K562 (cell line): Measurements from ENCODE around the gene BPTF. TPM values are rescaled to one million over a fixed set of nuclear protein-coding genes. Genes with fewer than 3 reads are reported as not detected.

Experiments used
- ATF1 ChIP-seq, 2 experiments: fragments of 450-650 bp in 1 of 2; IDR thresholded peaks; 2 replicates each; pipeline ENCODE4 v1.6.1; 2016; ENCODE audit warnings: missing compliant biosample characterization in 1 of 2, missing genetic modification characterization in 1 of 2
- BHLHE40 ChIP-seq: IDR thresholded peaks from 2 replicates; pipeline ENCODE4 v1.6.1; 2011; ENCODE audit warnings: low read length, improper control_type of control experiment
- CBX5 ChIP-seq: IDR thresholded peaks from 2 replicates; pipeline ENCODE4 v1.6.1; 2014; ENCODE audit warnings: low read depth, borderline replicate concordance
- E2F4 ChIP-seq: sonication (generic); formaldehyde crosslinking; IDR thresholded peaks from 2 replicates; pipeline ENCODE4 v1.8.0; 2022; ENCODE audit warnings: mild to moderate bottlenecking, low read depth, missing genetic modification reagents
- MEIS2 ChIP-seq: fragments of 450-650 bp; IDR thresholded peaks from 2 replicates; pipeline ENCODE4 v1.6.1; 2014; ENCODE audit warnings: mild to moderate bottlenecking; ENCODE audit not compliant: partially characterized antibody
- ZKSCAN1 ChIP-seq: fragments of 150-350 bp; IDR thresholded peaks from 2 replicates; pipeline ENCODE4 v1.6.1; 2016; ENCODE audit warnings: low read depth, low read length
- ZNF146 ChIP-seq: IDR thresholded peaks from one replicate; pipeline ENCODE4 v1.6.1; 2018; ENCODE audit warnings: missing compliant biosample characterization; ENCODE audit not compliant: unreplicated experiment
- polyA plus RNA-seq, 8 experiments: library from polyadenylated mRNA; depleted of rRNA in 4 of 8; stranded (reverse) in 5 of 8; unstranded in 3 of 8; fragments of >200 nt; fragmentation: Nextera tagmentation in 2 of 8; fragmentation: Illumina TruSeq in 1 of 8; extraction: Ambion mirVana in 2 of 8; extraction: Trizol in 1 of 8; gene quantifications; 2 replicates each; pipeline versions ENCODE4 v1.2.1 to v1.2.3, GENCODE V29; 2011 to 2014; ENCODE audit warnings: inconsistent platforms in 1 of 8, missing spikeins in 1 of 8
- total RNA-seq, 7 experiments: library from RNA; depleted of rRNA in 6 of 7; stranded (reverse); fragments of >200 nt in 6 of 7; fragmentation: Illumina TruSeq in 2 of 7; extraction: Trizol in 2 of 7; gene quantifications; 2 replicates each; pipeline versions ENCODE4 v1.2.1 to v1.2.3, GENCODE V29; 2011 to 2021; ENCODE audit warnings: low replicate concordance in 1 of 7
- TF ChIP-seq, protein P1 (sequence below), 3 experiments: fragments of 200-800 bp in 1 of 3; fragments of 250-450 bp in 1 of 3; fragments of 450-650 bp in 1 of 3; sonication (Bioruptor Pico) in 1 of 3; sonication (Bioruptor generic) in 1 of 3; formaldehyde crosslinking in 1 of 3; IDR thresholded peaks; 2 replicates each; pipeline versions ENCODE4 v1.6.1 to v1.8.0; 2016 to 2022; ENCODE audit warnings: mild to moderate bottlenecking in 2 of 3, missing genetic modification characterization in 2 of 3, missing compliant biosample characterization in 1 of 3, moderate library complexity in 1 of 3
- TF ChIP-seq, protein P2 (sequence below): fragments of 450-650 bp; formaldehyde crosslinking; conservative IDR thresholded peaks from 2 replicates; pipeline ENCODE4 v1.4.0; 2022; ENCODE audit warnings: mild to moderate bottlenecking, missing genetic modification characterization
- TF ChIP-seq, protein P3 (sequence below): fragments of 150-350 bp; IDR thresholded peaks from 2 replicates; pipeline ENCODE4 v1.6.1; 2014; ENCODE audit warnings: low read depth, mild to moderate bottlenecking, low read length, borderline replicate concordance
- TF ChIP-seq, protein P4 (sequence below): fragments of 250-450 bp; sonication (Bioruptor Pico); IDR thresholded peaks from 2 replicates; pipeline ENCODE4 v1.8.0; 2022; ENCODE audit warnings: inconsistent platforms

BPTF gene
- total and polyA plus RNA-seq, 9 of the 15 experiments (the other 6 are each of a cell fraction or from before 2014, with no cell fraction given): 12.5 to 52.1 (median 26.9) TPM

DNA sequence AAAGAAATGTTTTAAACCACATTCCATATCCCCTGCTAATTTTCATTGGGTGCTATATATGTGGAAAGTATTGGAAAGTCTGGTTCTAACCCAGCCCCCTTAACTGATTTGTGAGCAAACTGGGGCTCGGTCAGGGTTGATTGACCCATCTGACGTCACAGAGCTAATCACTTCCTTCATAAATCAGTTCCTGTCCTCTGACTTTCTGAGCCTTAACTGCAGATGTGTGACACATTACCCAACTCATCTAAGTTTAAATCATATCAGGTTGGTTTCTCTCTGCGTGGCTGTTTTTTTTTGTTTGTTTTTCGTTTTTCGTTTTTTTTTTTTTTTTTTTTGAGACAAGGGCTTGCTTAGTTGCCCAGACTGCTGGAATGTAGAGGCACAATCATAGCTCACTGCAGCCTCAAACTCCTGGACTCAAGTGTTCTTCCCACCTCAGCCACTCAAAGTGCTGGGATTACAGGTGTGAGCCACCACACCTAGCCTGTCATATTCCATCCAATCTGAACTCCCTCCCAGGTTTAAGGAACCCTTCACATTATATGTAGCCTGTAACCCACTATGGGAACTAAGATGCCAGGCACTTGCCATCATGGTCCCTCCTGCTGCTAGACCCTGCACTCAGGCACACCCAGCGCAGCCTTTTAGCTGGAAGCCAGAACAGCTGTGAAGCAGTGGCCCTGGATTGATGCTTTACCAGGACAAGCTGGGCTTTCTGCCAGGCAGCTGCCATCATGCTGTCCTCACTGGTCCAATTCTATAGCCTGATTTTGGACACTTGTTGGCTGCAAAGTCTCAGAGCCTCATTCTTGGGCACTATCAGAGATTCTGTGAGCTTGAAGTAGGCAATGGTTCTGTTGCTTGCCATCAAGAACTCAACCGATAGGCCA lies 6.9 kb upstream of the BPTF start (continued):
- TF ChIP-seq, protein P1, sequence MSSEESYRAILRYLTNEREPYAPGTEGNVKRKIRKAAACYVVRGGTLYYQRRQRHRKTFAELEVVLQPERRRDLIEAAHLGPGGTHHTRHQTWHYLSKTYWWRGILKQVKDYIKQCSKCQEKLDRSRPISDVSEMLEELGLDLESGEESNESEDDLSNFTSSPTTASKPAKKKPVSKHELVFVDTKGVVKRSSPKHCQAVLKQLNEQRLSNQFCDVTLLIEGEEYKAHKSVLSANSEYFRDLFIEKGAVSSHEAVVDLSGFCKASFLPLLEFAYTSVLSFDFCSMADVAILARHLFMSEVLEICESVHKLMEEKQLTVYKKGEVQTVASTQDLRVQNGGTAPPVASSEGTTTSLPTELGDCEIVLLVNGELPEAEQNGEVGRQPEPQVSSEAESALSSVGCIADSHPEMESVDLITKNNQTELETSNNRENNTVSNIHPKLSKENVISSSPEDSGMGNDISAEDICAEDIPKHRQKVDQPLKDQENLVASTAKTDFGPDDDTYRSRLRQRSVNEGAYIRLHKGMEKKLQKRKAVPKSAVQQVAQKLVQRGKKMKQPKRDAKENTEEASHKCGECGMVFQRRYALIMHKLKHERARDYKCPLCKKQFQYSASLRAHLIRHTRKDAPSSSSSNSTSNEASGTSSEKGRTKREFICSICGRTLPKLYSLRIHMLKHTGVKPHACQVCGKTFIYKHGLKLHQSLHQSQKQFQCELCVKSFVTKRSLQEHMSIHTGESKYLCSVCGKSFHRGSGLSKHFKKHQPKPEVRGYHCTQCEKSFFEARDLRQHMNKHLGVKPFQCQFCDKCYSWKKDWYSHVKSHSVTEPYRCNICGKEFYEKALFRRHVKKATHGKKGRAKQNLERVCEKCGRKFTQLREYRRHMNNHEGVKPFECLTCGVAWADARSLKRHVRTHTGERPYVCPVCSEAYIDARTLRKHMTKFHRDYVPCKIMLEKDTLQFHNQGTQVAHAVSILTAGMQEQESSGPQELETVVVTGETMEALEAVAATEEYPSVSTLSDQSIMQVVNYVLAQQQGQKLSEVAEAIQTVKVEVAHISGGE (CRISPR knock-in tag; IDR thresholded peaks at IDR 0.05): no peak
- TF ChIP-seq ATF1 (CRISPR knock-in tag; IDR thresholded peaks at IDR 0.05) (no peak), ATF1 (tag; IDR thresholded peaks at IDR 0.05) (peak; percentile 67), BHLHE40 (no peak), ZKSCAN1 (no peak), ZNF146 (CRISPR knock-in tag) (no peak), CBX5 (no peak), MEIS2 (peak; percentile 86), E2F4 (CRISPR knock-in tag) (no peak)
- TF ChIP-seq, protein P2, sequence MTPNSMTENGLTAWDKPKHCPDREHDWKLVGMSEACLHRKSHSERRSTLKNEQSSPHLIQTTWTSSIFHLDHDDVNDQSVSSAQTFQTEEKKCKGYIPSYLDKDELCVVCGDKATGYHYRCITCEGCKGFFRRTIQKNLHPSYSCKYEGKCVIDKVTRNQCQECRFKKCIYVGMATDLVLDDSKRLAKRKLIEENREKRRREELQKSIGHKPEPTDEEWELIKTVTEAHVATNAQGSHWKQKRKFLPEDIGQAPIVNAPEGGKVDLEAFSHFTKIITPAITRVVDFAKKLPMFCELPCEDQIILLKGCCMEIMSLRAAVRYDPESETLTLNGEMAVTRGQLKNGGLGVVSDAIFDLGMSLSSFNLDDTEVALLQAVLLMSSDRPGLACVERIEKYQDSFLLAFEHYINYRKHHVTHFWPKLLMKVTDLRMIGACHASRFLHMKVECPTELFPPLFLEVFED (CRISPR knock-in tag): no peak
- TF ChIP-seq, protein P3, sequence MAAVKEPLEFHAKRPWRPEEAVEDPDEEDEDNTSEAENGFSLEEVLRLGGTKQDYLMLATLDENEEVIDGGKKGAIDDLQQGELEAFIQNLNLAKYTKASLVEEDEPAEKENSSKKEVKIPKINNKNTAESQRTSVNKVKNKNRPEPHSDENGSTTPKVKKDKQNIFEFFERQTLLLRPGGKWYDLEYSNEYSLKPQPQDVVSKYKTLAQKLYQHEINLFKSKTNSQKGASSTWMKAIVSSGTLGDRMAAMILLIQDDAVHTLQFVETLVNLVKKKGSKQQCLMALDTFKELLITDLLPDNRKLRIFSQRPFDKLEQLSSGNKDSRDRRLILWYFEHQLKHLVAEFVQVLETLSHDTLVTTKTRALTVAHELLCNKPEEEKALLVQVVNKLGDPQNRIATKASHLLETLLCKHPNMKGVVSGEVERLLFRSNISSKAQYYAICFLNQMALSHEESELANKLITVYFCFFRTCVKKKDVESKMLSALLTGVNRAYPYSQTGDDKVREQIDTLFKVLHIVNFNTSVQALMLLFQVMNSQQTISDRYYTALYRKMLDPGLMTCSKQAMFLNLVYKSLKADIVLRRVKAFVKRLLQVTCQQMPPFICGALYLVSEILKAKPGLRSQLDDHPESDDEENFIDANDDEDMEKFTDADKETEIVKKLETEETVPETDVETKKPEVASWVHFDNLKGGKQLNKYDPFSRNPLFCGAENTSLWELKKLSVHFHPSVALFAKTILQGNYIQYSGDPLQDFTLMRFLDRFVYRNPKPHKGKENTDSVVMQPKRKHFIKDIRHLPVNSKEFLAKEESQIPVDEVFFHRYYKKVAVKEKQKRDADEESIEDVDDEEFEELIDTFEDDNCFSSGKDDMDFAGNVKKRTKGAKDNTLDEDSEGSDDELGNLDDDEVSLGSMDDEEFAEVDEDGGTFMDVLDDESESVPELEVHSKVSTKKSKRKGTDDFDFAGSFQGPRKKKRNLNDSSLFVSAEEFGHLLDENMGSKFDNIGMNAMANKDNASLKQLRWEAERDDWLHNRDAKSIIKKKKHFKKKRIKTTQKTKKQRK: no peak
- TF ChIP-seq, protein P4, sequence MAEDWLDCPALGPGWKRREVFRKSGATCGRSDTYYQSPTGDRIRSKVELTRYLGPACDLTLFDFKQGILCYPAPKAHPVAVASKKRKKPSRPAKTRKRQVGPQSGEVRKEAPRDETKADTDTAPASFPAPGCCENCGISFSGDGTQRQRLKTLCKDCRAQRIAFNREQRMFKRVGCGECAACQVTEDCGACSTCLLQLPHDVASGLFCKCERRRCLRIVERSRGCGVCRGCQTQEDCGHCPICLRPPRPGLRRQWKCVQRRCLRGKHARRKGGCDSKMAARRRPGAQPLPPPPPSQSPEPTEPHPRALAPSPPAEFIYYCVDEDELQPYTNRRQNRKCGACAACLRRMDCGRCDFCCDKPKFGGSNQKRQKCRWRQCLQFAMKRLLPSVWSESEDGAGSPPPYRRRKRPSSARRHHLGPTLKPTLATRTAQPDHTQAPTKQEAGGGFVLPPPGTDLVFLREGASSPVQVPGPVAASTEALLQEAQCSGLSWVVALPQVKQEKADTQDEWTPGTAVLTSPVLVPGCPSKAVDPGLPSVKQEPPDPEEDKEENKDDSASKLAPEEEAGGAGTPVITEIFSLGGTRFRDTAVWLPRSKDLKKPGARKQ (CRISPR knock-in tag): no peak
